ENCODE data around the gene CTNND2. TPM values are rescaled to one million over a fixed set of nuclear protein-coding genes. Genes with fewer than 3 reads are reported as not detected.

The CTNND2 gene
- total RNA-seq, 4 donors from 2014 or later, result 0.04 TPM; not detected in 3

GRCh38 chr5:11047625-11048024, 856.6 kb downstream of the CTNND2 start:
- no peaks in the 10 kb centered on the region for H3K27me3 ChIP-seq
- intact Hi-C loops (cut with DNase I; ENCODE audit: low total_unique reads), result no loop called here
- in situ Hi-C loops (cut with MboI; ENCODE audit: low sequenced_read_pairs in 4 of 4), result no loop called here
- no peak overlapping the region for H3K27ac ChIP-seq
- TF ChIP-seq POLR2A (IDR thresholded peaks at IDR 0.05) (no peak), CTCF (IDR thresholded peaks at IDR 0.05 in 4 of 5, conservative IDR thresholded peaks at IDR 0.05 in 1 of 5) (no peak)
- no peak for DNase-seq
- no peak for ATAC-seq
- no peak overlapping the region for H3K4me3 ChIP-seq
- H3K4me1 ChIP-seq, result no peaks in the 10 kb centered on the region
- H3K36me3 ChIP-seq, result no peaks in the 10 kb centered on the region
- no peaks in the 10 kb centered on the region for H3K9me3 ChIP-seq

GRCh38 chr5:11047030-11047429, 857.2 kb downstream of the CTNND2 start:
- intact Hi-C loops (cut with DNase I; ENCODE audit: low total_unique reads), result no loop called here
- Histone ChIP-seq H3K4me3 (no peak overlapping the region), H3K27me3 (no peaks in the 10 kb centered on the region), H3K4me1 (no peaks in the 10 kb centered on the region), H3K9me3 (no peaks in the 10 kb centered on the region), H3K27ac (no peak overlapping the region), H3K36me3 (no peaks in the 10 kb centered on the region)
- no peak for TF ChIP-seq CTCF (IDR thresholded peaks at IDR 0.05 in 4 of 5, conservative IDR thresholded peaks at IDR 0.05 in 1 of 5)
- TF ChIP-seq POLR2A (IDR thresholded peaks at IDR 0.05), result no peak
- in situ Hi-C loops (cut with MboI; ENCODE audit: low sequenced_read_pairs in 4 of 4), result no loop called here
- DNase-seq (no peak), ATAC-seq (no peak)

GRCh38 chr5:11046160-11046559, 858.1 kb downstream of the CTNND2 start:
- Histone ChIP-seq H3K4me1 (no peaks in the 10 kb centered on the region), H3K27ac (no peak overlapping the region), H3K4me3 (no peak overlapping the region), H3K9me3 (no peaks in the 10 kb centered on the region), H3K27me3 (no peaks in the 10 kb centered on the region), H3K36me3 (no peaks in the 10 kb centered on the region)
- ATAC-seq (no peak), DNase-seq (no peak)
- in situ Hi-C loops (cut with MboI; ENCODE audit: low sequenced_read_pairs in 4 of 4), result no loop called here
- TF ChIP-seq POLR2A (IDR thresholded peaks at IDR 0.05) (no peak), CTCF (IDR thresholded peaks at IDR 0.05 in 4 of 5, conservative IDR thresholded peaks at IDR 0.05 in 1 of 5) (no peak)
- intact Hi-C loops (cut with DNase I; ENCODE audit: low total_unique reads), result no loop called here

- Histone ChIP-seq H3K27me3 (no peaks in the 10 kb centered on the region), H3K4me1 (no peaks in the 10 kb centered on the region), H3K9me3 (no peaks in the 10 kb centered on the region), H3K36me3 (no peaks in the 10 kb centered on the region), H3K27ac (no peak overlapping the region), H3K4me3 (no peak overlapping the region)
- in situ Hi-C loops (cut with MboI; ENCODE audit: low sequenced_read_pairs in 4 of 4), result no loop called here
- intact Hi-C loops (cut with DNase I; ENCODE audit: low total_unique reads), result no loop called here
- ATAC-seq, result no peak
- TF ChIP-seq POLR2A (IDR thresholded peaks at IDR 0.05), result no peak
- no peak for TF ChIP-seq CTCF (IDR thresholded peaks at IDR 0.05 in 4 of 5, conservative IDR thresholded peaks at IDR 0.05 in 1 of 5)
- no peak for DNase-seq
Observed at GRCh38 chr5:11045411-11045810, 858.8 kb downstream of the CTNND2 start.

GRCh38 chr5:11044581-11044980, 859.7 kb downstream of the CTNND2 start:
- in situ Hi-C loops (cut with MboI; ENCODE audit: low sequenced_read_pairs in 4 of 4), result no loop called here
- ATAC-seq, result no peak
- TF ChIP-seq POLR2A (IDR thresholded peaks at IDR 0.05) (no peak), CTCF (IDR thresholded peaks at IDR 0.05 in 4 of 5, conservative IDR thresholded peaks at IDR 0.05 in 1 of 5) (no peak)

More at GRCh38 chr5:11044581-11044980, 859.7 kb downstream of the CTNND2 start:
- no peak overlapping the region for H3K4me3 ChIP-seq
- H3K9me3 ChIP-seq, result no peaks in the 10 kb centered on the region
- intact Hi-C loops (cut with DNase I; ENCODE audit: low total_unique reads), result no loop called here
- no peak overlapping the region for H3K27ac ChIP-seq
- H3K27me3 ChIP-seq, result no peaks in the 10 kb centered on the region
- no peaks in the 10 kb centered on the region for H3K4me1 ChIP-seq
- no peaks in the 10 kb centered on the region for H3K36me3 ChIP-seq
- no peak for DNase-seq
